ENCODE measurements around the gene CCL25. TPM values are rescaled to one million over a fixed set of nuclear protein-coding genes. Genes with fewer than 3 reads are reported as not detected.

The CCL25 gene
- total and polyA plus RNA-seq, 9 of the 15 experiments (the other 6 are each of a cell fraction or from before 2014, with no cell fraction given), result 0.15 TPM; not detected in 8

- TF ChIP-seq E2F1 (CRISPR knock-in tag; IDR thresholded peaks at IDR 0.05), result peak; percentile 65; the same call in 1 of the 2 replicates
- peak; percentile 73; the same call in 1 of the 2 replicates for TF ChIP-seq MTA3 (IDR thresholded peaks at IDR 0.05; ENCODE audit: borderline replicate concordance)
- TF ChIP-seq DDX20 (tag; IDR thresholded peaks at IDR 0.05; ENCODE audit: low read depth), result no peak
- no peak for TF ChIP-seq NR2F6 (CRISPR knock-in tag; IDR thresholded peaks at IDR 0.05)
- no peak for TF ChIP-seq ZNF134 (CRISPR knock-in tag; conservative IDR thresholded peaks at IDR 0.05)
- no peak for TF ChIP-seq ATF3 (IDR thresholded peaks at IDR 0.05)
- 0 out of 2 replicates have a peak, but pooled peaks have one; percentile 41 for TF ChIP-seq ATF3 (CRISPR knock-in tag; conservative IDR thresholded peaks at IDR 0.05)
- 0 out of 2 replicates have a peak, but pooled peaks have one; percentile 47 for TF ChIP-seq E2F4 (CRISPR knock-in tag; IDR thresholded peaks at IDR 0.05; ENCODE audit: low read depth)
- no peak for TF ChIP-seq RBM15 (IDR thresholded peaks at IDR 0.05; ENCODE audit: insufficient read depth, low read length)
- TF ChIP-seq THAP12 (CRISPR knock-in tag; IDR thresholded peaks at IDR 0.05), result peak; percentile 76; the same call in 1 of the 2 replicates
- no peak for TF ChIP-seq ZNF274 (IDR thresholded peaks at IDR 0.05; ENCODE audit: borderline replicate concordance, low read depth, low read length)
- TF ChIP-seq HLTF (IDR thresholded peaks at IDR 0.05), result peak; percentile 64; the same call in 1 of the 2 replicates
- 0 out of 6 replicates have a peak, but pooled peaks of 1 of the 3 experiments have one; percentile 1 for TF ChIP-seq CTCF (IDR thresholded peaks at IDR 0.05 in 2 of 3, conservative IDR thresholded peaks at IDR 0.05 in 1 of 3; ENCODE audit: insufficient read depth in 2 of 3, low read depth in 1 of 3, low read length in 3 of 3)
- no peak for TF ChIP-seq SLC30A9 (CRISPR knock-in tag; IDR thresholded peaks at IDR 0.05)
- TF ChIP-seq KAT8 (IDR thresholded peaks at IDR 0.05; ENCODE audit: low read depth), result no peak
- TF ChIP-seq RHOXF2B (CRISPR knock-in tag; conservative IDR thresholded peaks at IDR 0.05), result no peak
Observed at GRCh38 chr19:8050274-8051096, 2.1 kb upstream of the CCL25 start (continued).
